ENCODE data around the gene MRPL50. TPM values are rescaled to one million over a fixed set of nuclear protein-coding genes. Genes with fewer than 3 reads are reported as not detected.

The MRPL50 gene
- total RNA-seq, 2 experiments from 2014 or later: 16.3 to 16.7 TPM

DNA sequence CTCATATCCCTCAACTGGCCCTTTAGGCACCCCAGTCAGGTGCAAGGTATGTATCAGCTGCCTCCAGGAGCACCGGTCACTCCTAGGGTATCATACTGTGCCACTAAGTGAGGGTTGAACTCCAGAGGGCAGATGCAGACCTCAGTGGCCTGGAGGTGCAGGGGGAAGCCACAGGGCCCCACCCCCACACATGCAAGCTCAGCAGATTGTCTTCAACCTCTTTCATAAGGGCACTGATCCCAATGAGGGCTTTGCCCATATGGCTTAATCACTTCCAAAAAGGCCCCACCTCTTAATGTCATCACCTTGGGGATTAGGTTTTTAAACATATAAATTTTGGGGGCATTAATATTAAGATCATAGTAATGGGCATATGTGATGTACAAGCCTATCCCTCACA is 41.8 kb downstream of the MRPL50 start:
- Mint-ChIP-seq H3K36me3 (ENCODE audit: low read depth) (no peaks in the 10 kb centered on the region), H3K4me3 (no peak overlapping the region), H3K27ac (no peak overlapping the region), H3K27me3 (peaks cover 7% of the 10 kb centered on the region), H3K4me1 (ENCODE audit: low read depth) (no peaks in the 10 kb centered on the region), H3K9me3 (no peaks in the 10 kb centered on the region)
- no peak for DNase-seq
- CTCF ChIA-PET: no interaction called here
- TF ChIP-seq, protein P1, sequence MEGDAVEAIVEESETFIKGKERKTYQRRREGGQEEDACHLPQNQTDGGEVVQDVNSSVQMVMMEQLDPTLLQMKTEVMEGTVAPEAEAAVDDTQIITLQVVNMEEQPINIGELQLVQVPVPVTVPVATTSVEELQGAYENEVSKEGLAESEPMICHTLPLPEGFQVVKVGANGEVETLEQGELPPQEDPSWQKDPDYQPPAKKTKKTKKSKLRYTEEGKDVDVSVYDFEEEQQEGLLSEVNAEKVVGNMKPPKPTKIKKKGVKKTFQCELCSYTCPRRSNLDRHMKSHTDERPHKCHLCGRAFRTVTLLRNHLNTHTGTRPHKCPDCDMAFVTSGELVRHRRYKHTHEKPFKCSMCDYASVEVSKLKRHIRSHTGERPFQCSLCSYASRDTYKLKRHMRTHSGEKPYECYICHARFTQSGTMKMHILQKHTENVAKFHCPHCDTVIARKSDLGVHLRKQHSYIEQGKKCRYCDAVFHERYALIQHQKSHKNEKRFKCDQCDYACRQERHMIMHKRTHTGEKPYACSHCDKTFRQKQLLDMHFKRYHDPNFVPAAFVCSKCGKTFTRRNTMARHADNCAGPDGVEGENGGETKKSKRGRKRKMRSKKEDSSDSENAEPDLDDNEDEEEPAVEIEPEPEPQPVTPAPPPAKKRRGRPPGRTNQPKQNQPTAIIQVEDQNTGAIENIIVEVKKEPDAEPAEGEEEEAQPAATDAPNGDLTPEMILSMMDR (IDR thresholded peaks at IDR 0.05): no peak
- intact Hi-C loops (cut with micrococcal nuclease): no loop called here
- ATAC-seq: no peak
- POLR2A ChIA-PET: no interaction called here

- Mint-ChIP-seq H3K4me1 (ENCODE audit: low read depth) (no peaks in the 10 kb centered on the region), H3K4me3 (no peak overlapping the region), H3K36me3 (ENCODE audit: low read depth) (no peaks in the 10 kb centered on the region), H3K27me3 (peaks cover 7% of the 10 kb centered on the region), H3K27ac (no peak overlapping the region), H3K9me3 (no peaks in the 10 kb centered on the region)
- ChIA-PET CTCF (no interaction called here), POLR2A (no interaction called here)
- ATAC-seq: no peak
- TF ChIP-seq, protein P1 (IDR thresholded peaks at IDR 0.05): no peak
- DNase-seq: no peak
- intact Hi-C loops (cut with micrococcal nuclease): no loop called here
Measured at GRCh38 chr9:101354765-101355708, 43.4 kb downstream of the MRPL50 start.

GRCh38 chr9:101354143-101354764 is 44.2 kb downstream of the MRPL50 start:
- no peak for DNase-seq
- Mint-ChIP-seq H3K27ac (no peak overlapping the region), H3K4me3 (no peak overlapping the region), H3K4me1 (ENCODE audit: low read depth) (no peaks in the 10 kb centered on the region), H3K36me3 (ENCODE audit: low read depth) (no peaks in the 10 kb centered on the region), H3K9me3 (no peaks in the 10 kb centered on the region), H3K27me3 (peaks cover 7% of the 10 kb centered on the region)
- TF ChIP-seq, protein P1 (IDR thresholded peaks at IDR 0.05): no peak
- ChIA-PET POLR2A (no interaction called here), CTCF (no interaction called here)
- ATAC-seq: no peak
- intact Hi-C loops (cut with micrococcal nuclease): no loop called here

DNA sequence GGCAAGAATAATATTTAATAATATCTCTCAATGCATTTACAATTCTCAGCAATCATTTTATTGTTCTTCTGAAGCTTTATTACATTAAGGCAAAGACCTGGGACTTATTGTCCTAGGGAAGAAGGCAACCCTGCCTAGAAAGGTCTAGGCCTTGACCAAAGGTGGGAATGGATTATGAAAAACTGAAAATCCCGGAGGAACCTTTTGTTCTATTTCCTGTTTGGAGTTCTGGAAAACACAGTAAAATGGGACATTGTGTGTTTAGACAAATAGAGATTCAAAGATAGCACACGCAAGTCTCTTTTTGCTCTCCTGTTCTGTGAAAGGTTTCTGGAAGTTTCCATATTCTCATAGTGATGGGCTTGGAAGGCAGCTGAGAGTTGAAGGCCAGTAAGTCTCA is 44.7 kb downstream of the MRPL50 start:
- DNase-seq (no peak), ATAC-seq (no peak)
- no peak overlapping the region for H3K4me3 Mint-ChIP-seq
- intact Hi-C loops (cut with micrococcal nuclease): no loop called here
- ChIA-PET POLR2A (no interaction called here), CTCF (no interaction called here)
- no peaks in the 10 kb centered on the region for H3K9me3 Mint-ChIP-seq
- peaks cover 7% of the 10 kb centered on the region for H3K27me3 Mint-ChIP-seq
- H3K27ac Mint-ChIP-seq: no peak overlapping the region
- no peaks in the 10 kb centered on the region for H3K36me3 Mint-ChIP-seq (ENCODE audit: low read depth)
- TF ChIP-seq, protein P1 (IDR thresholded peaks at IDR 0.05): no peak
- no peaks in the 10 kb centered on the region for H3K4me1 Mint-ChIP-seq (ENCODE audit: low read depth)

DNA sequence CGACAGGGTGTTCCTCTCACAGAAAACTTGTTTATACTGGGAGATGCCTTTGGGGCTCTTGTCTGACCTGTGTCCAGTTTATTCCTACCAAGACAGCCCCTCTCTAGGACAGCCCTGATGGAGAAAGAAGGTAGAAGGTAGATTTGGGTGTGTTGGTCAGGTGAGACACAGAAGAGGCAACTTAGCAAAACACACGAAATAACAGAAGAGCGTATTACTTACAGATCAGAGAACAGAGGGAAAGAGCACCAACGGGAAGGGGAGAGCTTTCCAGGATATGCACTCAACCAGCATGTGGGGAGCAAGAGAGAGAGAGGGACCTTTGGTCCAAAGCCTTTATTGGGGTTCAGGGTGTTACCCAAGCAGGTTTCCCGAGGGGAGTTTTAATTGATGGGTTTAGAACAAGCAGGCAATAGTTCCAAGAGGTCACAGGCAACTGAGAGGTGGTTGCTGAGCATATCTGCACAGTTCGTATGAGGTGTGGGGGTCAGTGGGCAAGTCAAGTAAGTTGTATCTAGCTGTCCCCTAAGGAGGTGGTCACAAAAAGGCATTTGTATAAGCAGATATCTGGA is 45.4 kb downstream of the MRPL50 start:
- Mint-ChIP-seq H3K9me3 (no peaks in the 10 kb centered on the region), H3K27ac (no peak overlapping the region), H3K36me3 (ENCODE audit: low read depth) (no peaks in the 10 kb centered on the region), H3K27me3 (peaks cover 8% of the 10 kb centered on the region), H3K4me3 (no peak overlapping the region), H3K4me1 (ENCODE audit: low read depth) (no peaks in the 10 kb centered on the region)
- DNase-seq (no peak), ATAC-seq (no peak)
- TF ChIP-seq, protein P1 (IDR thresholded peaks at IDR 0.05): no peak
- CTCF ChIA-PET: interaction anchor here (0.9 kb wide), 1 partner anchor 12 kb away, joined by 3 read pairs; no protein-coding TSS in a partner anchor
- POLR2A ChIA-PET: no interaction called here
- intact Hi-C loops (cut with micrococcal nuclease): no loop called here

Data from activated CD8-positive, alpha-beta T cell treated with anti-CD3 and anti-CD28 coated beads for 36 hours (primary cell).